Ishikawa (cell line): ENCODE data around the gene GPR15.

Experiments used
- EGR1 ChIP-seq: IDR thresholded peaks from 2 replicates; pipeline ENCODE4 v1.6.1; 2012
- EP300 ChIP-seq: IDR thresholded peaks from 2 replicates; pipeline ENCODE4 v1.6.1; 2012; ENCODE audit warnings: borderline replicate concordance
- FOXM1 ChIP-seq: IDR thresholded peaks from 2 replicates; pipeline ENCODE4 v1.6.1; 2012; ENCODE audit warnings: low read depth, borderline replicate concordance
- TAF1 ChIP-seq: IDR thresholded peaks from 2 replicates; pipeline ENCODE4 v1.6.1; 2012; ENCODE audit warnings: low read depth, mild to moderate bottlenecking
- TCF12 ChIP-seq: IDR thresholded peaks from 2 replicates; pipeline ENCODE4 v1.6.1; 2012; ENCODE audit warnings: low read depth
- TF ChIP-seq, protein P1 (sequence below): IDR thresholded peaks from 2 replicates; pipeline ENCODE4 v1.6.1; 2012; ENCODE audit warnings: low read depth, mild to moderate bottlenecking

DNA sequence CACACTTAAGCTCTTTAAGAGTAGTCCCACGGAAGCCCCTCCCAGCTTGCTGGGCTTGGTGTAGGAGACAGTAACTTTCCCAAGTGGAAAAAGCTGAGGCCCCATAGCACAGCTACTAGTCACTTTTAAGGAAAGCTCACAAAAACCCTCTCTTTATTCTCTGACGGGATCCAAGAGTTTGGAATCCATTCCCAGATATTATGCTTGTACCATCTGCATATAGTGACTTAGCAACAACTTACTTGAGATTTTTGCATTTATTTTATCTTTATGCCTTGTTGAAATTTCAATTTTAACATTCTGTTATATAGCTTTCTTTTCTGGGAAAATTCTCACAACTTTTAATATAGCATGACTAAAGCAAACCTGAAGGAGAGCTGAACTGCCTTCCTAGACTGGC, 19.5 kb downstream of the GPR15 start:
- TF ChIP-seq, protein P1, sequence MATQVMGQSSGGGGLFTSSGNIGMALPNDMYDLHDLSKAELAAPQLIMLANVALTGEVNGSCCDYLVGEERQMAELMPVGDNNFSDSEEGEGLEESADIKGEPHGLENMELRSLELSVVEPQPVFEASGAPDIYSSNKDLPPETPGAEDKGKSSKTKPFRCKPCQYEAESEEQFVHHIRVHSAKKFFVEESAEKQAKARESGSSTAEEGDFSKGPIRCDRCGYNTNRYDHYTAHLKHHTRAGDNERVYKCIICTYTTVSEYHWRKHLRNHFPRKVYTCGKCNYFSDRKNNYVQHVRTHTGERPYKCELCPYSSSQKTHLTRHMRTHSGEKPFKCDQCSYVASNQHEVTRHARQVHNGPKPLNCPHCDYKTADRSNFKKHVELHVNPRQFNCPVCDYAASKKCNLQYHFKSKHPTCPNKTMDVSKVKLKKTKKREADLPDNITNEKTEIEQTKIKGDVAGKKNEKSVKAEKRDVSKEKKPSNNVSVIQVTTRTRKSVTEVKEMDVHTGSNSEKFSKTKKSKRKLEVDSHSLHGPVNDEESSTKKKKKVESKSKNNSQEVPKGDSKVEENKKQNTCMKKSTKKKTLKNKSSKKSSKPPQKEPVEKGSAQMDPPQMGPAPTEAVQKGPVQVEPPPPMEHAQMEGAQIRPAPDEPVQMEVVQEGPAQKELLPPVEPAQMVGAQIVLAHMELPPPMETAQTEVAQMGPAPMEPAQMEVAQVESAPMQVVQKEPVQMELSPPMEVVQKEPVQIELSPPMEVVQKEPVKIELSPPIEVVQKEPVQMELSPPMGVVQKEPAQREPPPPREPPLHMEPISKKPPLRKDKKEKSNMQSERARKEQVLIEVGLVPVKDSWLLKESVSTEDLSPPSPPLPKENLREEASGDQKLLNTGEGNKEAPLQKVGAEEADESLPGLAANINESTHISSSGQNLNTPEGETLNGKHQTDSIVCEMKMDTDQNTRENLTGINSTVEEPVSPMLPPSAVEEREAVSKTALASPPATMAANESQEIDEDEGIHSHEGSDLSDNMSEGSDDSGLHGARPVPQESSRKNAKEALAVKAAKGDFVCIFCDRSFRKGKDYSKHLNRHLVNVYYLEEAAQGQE: no peak
- TF ChIP-seq TCF12: no peak
- TF ChIP-seq EGR1: no peak
- TF ChIP-seq EP300: no peak
- TF ChIP-seq TAF1: no peak
- TF ChIP-seq FOXM1: no peak
